Astrocyte of the cerebellum (primary cell): ENCODE results near the gene LBR.

Experiments used
- DNase-seq: peaks from one replicate; pipeline ENCODE4 v3.0.0-alpha.2; 2011; ENCODE audit warnings: low read depth
- H3K4me3 ChIP-seq: 2 replicates; pipeline ENCODE4 v1.5.1; 2011; ENCODE audit warnings: mild to moderate bottlenecking, low read depth, low read length, moderate library complexity
- CTCF ChIP-seq: IDR thresholded peaks from 2 replicates; pipeline ENCODE4 v1.5.1; 2012; ENCODE audit warnings: low read length, low read depth, moderate library complexity, mild to moderate bottlenecking; ENCODE audit errors: missing control alignments
- in situ Hi-C: cut with HindIII; loops from 2 replicates; pipeline ENCODE4 v1.10.0; 2017; ENCODE audit warnings: low sequenced_read_pairs

LBR gene

DNA sequence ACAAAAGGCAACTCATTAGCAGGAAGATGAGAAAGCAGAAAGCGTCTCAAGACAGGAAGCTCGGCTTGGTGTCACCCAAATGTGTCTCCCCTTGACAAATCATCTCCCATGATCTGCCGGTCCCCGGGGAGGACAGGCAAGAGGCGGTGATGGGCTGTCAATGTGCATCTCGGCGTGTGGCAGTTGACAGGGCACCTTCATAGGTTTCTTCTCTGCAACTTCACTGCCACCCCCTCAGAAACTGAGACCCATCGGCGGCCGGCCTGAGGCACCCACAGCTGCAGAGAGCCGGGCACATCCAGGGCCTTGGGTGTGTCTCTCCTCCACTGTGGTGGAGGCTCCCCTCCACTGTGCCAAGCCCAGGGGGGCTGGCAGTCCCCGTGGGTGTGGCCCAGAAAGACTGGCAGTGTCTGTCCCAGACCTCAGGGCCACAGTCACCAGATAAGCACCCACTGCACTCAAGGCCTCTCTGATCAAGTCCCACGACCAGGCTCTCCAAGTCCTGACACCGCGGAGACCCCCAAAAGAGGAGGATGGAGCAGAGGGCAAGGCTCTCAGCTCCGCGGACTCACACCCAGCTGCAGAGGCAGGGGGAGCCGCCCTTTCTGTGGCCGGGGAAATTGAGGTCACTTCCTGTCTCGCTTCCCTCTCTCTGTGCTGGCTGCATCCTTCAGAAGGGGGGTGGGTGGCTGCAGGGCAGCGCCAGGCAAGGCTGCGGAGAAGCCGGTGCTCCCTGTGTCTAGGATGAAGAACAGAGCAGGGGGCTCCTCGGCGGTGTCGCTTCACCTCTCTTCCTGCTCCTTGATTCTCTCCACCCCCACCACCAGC, 39.6 kb upstream of the LBR start:
- no peak for TF ChIP-seq CTCF
- no peak for DNase-seq

GRCh38 chr1:225466848-225467192, 39.0 kb upstream of the LBR start:
- no peak for TF ChIP-seq CTCF
- DNase-seq: no peak
- no peak overlapping the region for H3K4me3 ChIP-seq
- in situ Hi-C loops: loop anchor here (25.0 kb wide), 1 partner anchor 520 kb away; the partner anchor contains the start of gene SDE2

More for the DNA sequence above, 39.6 kb upstream of the LBR start:
- no peak overlapping the region for H3K4me3 ChIP-seq
- in situ Hi-C loops: loop anchor here (25.0 kb wide), 1 partner anchor 520 kb away; the partner anchor contains the start of gene SDE2

GRCh38 chr1:225465793-225466517, 38.1 kb upstream of the LBR start:
- in situ Hi-C loops: loop anchor here (25.0 kb wide), 1 partner anchor 521 kb away; the partner anchor contains the start of gene SDE2
- TF ChIP-seq CTCF: no peak

DNA sequence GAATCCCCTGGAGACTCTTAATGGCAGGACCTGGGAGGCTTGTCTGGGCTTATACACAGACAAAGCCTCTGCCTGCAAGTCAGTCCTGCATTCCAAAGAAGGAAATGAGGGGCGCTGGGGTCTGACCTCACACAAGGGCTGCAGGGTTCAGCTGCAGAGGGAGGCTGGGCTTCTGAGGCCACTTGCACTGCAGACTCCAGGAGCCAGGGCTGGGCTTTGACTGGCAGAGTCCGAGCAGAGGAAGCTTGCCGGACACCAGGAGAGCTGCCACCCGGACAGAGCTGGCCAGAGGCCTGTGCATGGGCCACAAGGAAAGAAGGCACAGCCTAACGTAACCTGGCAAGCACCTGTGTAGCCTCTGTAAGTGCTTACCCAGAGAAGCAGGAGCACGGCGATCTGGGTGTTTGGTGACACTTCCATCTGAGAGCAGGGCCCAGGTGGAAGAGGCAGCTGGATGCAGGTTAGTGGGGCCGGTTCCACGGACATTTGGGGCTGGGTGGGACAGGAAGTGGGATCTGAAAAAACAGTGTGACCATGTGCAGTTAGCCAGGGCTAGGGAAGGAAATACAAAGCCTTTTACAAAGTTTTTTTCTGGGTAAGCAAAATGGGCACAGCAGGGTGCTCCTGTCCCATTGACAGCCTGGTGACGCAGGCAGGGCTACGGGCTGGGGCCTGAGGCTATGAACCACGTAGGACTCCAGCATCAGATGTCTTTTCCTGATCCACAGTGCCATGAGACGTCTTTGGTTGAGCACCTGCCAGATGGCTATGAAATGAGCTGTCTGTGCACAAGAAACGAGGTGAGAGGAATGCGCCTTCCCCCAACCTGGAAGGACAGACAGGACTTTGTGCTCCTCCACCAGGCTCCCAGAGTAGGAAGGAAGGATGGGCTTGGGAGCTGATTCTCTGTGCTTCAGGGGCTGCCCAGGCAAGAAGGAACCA, 37.3 kb upstream of the LBR start:
- no peak for TF ChIP-seq CTCF
- no peak overlapping the region for H3K4me3 ChIP-seq
- no peak for DNase-seq
- in situ Hi-C loops: loop anchor here (25.0 kb wide), 1 partner anchor 522 kb away; the partner anchor contains the start of gene SDE2

More at GRCh38 chr1:225465793-225466517, 38.1 kb upstream of the LBR start:
- H3K4me3 ChIP-seq: no peak overlapping the region
- no peak for DNase-seq

- H3K4me3 ChIP-seq: no peak overlapping the region
- in situ Hi-C loops: loop anchor here (25.0 kb wide), 1 partner anchor 524 kb away; the partner anchor contains the start of gene SDE2
- no peak for DNase-seq
- no peak for TF ChIP-seq CTCF
Observed at GRCh38 chr1:225462714-225463574, 35.1 kb upstream of the LBR start.
